ENCODE data around the gene AP1G1. TPM values are rescaled to one million over a fixed set of nuclear protein-coding genes. Genes with fewer than 3 reads are reported as not detected.

AP1G1 gene
- total and polyA plus RNA-seq, 10 of the 15 experiments (the other 5 are each of a cell fraction or from before 2014, with no cell fraction given), result 5.9 to 83.7 (median 47.8) TPM

GRCh38 chr16:71845639-71846430 is 37.2 kb upstream of the AP1G1 start, which contains the start of gene ATXN1L (continued):
- peak; percentile 33 for TF ChIP-seq E2F8 (IDR thresholded peaks at IDR 0.05; ENCODE audit: low read depth, partially characterized antibody)
- TF ChIP-seq MAX (IDR thresholded peaks at IDR 0.05; ENCODE audit: low read depth, low read length), result peak; percentile 70
- no peak for TF ChIP-seq BRCA1 (IDR thresholded peaks at IDR 0.05; ENCODE audit: low read depth, low read length)
- TF ChIP-seq ZNF207 (IDR thresholded peaks at IDR 0.05; ENCODE audit: borderline replicate concordance), result 0 out of 2 replicates have a peak, but pooled peaks have one; percentile 15
- no peak for TF ChIP-seq HDGF (IDR thresholded peaks at IDR 0.05)
- TF ChIP-seq KDM1A (IDR thresholded peaks at IDR 0.05; ENCODE audit: borderline replicate concordance), result no peak
- TF ChIP-seq CUX1 (IDR thresholded peaks at IDR 0.05; ENCODE audit: insufficient replicate concordance, low read depth, low read length), result no peak
- TF ChIP-seq ELK1 (IDR thresholded peaks at IDR 0.05; ENCODE audit: low read depth, low read length), result no peak
- 0 out of 2 replicates have a peak, but pooled peaks have one; percentile 5 for TF ChIP-seq SPI1 (IDR thresholded peaks at IDR 0.05; ENCODE audit: borderline replicate concordance, insufficient read depth, low read depth, low read length)
- no peak for TF ChIP-seq MYC (IDR thresholded peaks at IDR 0.05; ENCODE audit: insufficient read depth, insufficient read length, insufficient replicate concordance, low read length, severe bottlenecking)
- no peak for TF ChIP-seq EZH2 (IDR thresholded peaks at IDR 0.05; ENCODE audit: borderline replicate concordance, control insufficient read depth, low read depth, low read length)
- TF ChIP-seq KAT2A (conservative IDR thresholded peaks at IDR 0.05; ENCODE audit: control insufficient read depth, low read depth, low read length), result no peak
- no peak for TF ChIP-seq PAX8 (IDR thresholded peaks at IDR 0.05)
- peak; percentile 88; the same call in 1 of the 2 replicates for TF ChIP-seq NBN (IDR thresholded peaks at IDR 0.05)
- no peak for TF ChIP-seq STAT3 (IDR thresholded peaks at IDR 0.05; ENCODE audit: low read depth, low read length)
- no peak for TF ChIP-seq WRNIP1 (IDR thresholded peaks at IDR 0.05; ENCODE audit: borderline replicate concordance, low read depth, low read length)
- TF ChIP-seq RB1 (IDR thresholded peaks at IDR 0.05; ENCODE audit: borderline replicate concordance), result no peak
- no peak for TF ChIP-seq BMI1 (IDR thresholded peaks at IDR 0.05; ENCODE audit: borderline replicate concordance)
- peak; percentile 57; the same call in 1 of the 2 replicates for TF ChIP-seq MXI1 (IDR thresholded peaks at IDR 0.05; ENCODE audit: low read depth, low read length)
